Pons (tissue), 1 donor: ENCODE results near the gene KCNAB3.
"Not testable (repeated sequence)": the region's sequence is repeated elsewhere in the genome, so short reads cannot be mapped to it uniquely, and the experiment has no call there.

ENCODE experiments used
- DNase-seq: peaks from one replicate; pipeline ENCODE4 v3.0.0-alpha.2; 2016; ENCODE audit warnings: low spot score

The KCNAB3 gene

DNA sequence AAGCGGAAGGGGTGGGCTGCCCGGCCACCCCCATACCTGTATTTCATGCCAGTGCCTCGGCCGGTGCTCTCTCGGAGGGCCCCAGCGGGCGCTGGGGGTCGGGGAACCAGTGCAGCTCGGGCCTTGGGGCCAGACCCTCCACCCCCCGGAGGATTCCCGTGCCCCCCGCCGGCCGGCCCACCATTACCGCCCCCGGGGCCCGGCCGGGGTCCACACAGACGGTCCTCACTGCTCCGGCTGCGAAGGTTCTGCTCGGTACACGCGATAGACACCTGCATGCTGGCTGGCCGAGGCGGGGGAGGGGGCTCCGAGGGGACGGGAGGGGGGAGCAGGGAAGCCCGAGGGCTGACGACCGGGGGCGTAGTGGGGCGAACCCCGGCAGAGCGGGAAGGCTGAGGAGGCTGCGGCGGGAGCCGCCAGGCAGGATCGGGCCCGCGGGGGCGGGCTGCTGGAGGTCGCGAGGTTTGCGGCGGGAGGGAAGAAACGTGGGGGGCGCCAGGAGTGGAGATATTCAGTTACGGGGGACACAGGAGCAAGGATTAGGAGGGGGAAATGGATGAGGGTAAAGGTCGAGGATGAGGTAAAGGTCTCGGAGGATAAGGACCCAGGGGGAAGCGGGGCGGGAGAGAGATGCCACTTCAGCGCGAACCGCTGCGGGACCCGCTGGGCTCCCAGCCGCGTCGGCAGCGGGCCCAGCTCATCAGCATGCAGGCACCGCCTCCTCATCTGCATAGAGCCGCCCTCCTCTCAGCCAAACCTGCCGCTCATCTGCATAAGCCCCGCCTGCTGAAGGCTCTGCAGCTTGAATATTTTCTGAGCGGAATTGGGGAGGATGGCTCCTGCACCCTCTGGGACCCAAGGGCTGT is at the start of gene KCNAB3:
Gene KCNAB3, minus strand, starts transcription at position 699 of the 866 bp plus-strand sequence. Its CDS starts 421 bp downstream, at position 278.
- peak; percentile 47 for DNase-seq

DNA sequence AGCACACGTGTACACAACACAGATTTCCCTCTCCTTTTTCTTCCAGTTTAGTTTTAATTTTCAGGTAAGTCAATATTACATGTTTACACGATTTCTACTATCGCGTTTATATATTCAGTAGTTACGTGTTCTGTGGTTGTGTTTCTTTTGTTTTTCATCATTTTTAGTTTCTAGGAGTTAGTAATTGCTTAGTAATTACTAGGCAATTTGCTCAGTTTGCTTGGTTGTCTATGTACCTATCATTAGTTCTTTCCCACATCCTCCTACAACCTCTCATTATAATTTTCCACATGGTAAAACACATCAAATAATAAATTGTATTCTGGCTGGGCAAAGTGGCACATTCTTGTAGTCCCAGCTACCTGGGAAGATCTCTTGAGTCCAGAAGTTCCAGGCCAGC is 48.1 kb upstream of the KCNAB3 start:
- DNase-seq, result no peak

DNA sequence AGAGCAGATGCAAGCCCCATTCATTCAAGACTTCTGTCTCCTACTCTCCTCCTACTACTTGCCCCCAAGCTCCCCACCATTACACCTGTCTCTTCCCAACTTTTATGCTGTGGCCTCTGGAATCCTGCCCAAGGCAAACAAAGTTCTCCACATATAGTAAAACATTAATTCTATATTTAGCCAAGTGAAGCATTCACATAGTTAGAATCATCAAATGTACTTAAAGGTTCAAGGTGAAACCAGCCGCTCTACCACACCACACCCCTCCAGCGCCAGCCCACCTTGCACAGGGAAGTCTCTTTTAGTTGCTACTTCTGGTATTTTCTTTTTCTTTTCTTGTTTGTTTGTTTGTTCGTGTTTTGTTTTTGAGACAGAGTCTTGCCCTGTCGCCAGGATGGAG is 47.4 kb upstream of the KCNAB3 start:
- DNase-seq, result no peak

DNA sequence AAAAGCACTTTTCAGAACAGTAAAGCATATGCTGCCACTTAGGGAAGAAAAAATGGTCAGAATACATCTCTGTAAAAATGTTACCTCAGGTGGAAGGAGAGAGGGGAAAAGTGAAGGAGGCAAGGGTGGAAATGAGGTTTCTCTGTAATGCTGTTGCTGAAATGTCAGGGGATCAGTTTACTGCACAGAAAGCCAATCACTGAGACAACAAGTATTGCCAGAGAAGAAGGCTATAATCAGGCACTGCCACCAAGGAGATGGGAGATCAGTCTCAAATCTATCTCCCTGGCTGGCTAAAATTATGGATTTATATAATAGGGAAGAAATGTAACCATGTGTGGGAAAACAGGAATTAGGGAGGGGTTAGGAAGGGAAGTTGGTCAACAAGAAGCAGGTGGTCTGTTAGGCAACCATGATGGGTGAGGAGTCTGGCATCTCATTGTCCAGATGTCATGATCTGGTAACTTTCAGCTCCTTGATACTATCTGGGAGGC is 45.0 kb upstream of the KCNAB3 start:
- no peak for DNase-seq

DNA sequence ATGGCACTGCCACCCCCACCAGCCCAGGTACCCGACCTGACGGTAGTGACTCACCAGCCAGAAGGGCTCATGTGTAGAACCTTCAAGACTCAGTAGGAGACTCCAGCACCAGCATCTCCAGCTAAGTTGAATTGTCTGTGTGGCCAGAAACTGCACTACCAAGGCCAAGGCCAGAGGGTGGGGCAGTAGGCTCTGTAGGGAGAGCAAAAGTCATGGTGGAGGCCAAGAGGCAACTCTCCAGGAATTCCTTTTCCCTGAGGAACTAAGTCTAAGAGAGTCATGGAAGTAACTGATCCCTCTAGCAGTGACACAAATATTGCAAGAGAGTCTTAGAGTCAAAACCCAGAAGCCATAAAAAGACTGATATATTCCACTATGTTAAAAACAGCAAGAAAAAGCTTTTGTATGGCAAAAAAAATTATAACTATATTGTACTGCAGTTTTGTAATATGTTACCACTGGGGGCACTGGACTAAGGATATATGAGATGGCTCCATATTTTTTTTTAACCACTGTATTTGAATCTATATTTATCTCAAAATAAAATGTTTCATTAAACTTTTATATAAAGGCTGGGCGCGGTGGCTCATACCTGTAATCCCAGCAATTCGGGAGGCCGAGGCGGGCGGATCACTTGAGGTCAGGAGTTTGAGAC is 42.6 kb upstream of the KCNAB3 start:
- no peak for DNase-seq

DNA sequence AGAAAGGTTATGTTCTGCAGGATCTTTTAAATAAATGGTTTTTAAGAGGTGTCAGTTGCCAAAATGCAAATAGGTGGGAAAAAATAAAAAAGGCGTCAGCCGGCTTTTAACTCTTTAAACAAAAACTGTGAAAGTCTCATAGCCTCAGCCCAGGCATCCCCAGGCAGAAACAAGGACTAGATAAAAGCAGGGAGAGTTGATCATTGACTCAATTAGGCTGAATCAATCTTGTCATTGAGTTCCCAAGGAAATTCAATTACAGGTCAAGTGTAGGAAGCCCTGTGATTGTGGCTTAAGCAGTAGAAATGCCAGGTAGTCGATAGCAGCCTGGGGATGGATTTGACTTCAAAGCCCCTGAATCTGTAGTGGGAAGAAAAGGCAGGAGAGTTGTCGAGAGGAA is 42.0 kb upstream of the KCNAB3 start:
- no peak for DNase-seq

DNA sequence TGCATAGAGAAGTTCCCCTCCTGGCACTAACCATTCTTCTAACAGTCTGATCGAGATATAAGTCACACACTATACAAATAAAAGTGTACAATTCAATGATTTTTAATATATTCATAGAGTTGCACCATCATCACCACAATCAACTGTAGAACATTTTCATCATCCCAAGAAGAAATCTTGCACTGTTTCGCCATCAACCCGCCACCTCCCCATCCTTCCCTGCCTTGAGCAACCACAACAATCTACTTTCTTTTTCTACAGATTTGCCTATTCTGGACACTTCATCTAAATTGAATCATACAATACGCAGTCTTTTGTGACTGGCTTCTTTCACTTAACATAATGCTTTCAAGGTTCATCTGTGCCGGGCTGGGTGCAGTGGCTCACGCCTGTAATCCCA is 39.8 kb upstream of the KCNAB3 start:
- DNase-seq, result no peak

DNA sequence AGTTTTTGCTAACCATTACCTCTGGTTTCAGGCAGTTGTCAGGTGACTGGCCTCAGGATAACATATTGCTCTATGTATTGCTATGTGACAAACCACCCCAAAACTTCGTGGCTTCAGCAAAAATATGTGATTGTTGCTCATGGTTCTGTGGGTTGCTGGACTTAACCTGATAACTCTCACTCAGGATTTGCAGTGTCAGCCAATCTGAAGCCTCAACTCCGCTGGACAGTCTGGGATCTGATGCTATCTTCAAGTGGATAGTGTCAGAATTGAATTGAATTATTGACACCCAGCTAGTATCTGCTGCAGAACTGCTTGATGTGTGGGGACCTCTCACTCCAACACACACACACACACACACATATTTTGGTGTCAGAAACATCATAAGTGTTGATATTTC is 38.1 kb upstream of the KCNAB3 start:
- no peak for DNase-seq

DNA sequence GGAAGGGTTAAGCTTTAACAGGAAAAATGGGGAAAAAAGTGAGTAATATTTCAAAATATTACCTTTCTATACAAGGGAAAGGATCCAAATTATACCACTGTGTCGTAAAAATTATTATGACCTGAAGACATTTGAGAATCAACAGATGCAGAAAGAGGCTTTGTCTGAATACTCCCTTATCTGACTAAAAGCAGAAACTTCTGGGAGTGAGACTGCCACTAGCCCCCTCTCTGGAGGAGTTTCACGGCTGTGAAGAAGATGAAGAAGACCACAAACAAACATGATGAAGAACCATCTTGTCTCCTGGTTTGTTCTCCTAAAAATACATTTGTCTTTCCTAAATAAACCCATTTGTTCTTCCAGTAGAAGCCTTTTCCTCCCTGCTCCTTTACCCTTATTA is 31.8 kb upstream of the KCNAB3 start:
- DNase-seq, result no peak

DNA sequence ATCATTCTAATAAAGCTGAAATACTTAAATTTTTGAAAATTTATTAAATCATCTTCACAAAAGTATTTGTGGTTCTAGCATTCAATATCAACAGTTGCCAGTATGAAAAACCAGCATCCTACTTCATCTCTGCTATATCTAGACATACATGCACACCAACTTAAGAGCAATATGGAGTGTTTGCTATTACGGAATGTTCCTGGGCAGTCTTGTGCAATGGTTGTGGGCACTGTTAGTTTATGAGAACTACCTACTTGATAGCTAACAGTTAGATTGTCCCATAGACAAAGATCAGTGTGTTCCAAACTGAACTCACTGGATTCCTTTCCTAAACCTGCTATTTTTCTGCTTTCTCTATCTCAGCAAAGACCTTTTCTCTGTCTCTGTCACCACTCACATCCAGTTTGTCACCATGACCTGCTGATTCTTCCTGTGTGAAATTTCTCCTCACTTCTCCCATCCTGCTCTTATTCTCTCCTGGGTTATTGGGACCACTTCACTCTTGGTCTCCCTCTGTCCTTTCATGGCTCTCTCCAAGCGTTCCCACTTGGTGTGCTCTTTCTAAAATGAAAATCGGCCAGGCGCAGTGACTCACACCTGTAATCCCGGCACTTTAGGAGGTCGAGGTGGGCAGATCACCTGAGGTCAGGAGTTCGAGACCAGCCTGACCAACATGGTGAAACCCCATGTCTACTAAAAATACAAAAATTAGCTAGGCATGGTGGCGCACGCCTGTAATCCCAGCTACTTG is 30.0 kb upstream of the KCNAB3 start:
- no peak for DNase-seq

DNA sequence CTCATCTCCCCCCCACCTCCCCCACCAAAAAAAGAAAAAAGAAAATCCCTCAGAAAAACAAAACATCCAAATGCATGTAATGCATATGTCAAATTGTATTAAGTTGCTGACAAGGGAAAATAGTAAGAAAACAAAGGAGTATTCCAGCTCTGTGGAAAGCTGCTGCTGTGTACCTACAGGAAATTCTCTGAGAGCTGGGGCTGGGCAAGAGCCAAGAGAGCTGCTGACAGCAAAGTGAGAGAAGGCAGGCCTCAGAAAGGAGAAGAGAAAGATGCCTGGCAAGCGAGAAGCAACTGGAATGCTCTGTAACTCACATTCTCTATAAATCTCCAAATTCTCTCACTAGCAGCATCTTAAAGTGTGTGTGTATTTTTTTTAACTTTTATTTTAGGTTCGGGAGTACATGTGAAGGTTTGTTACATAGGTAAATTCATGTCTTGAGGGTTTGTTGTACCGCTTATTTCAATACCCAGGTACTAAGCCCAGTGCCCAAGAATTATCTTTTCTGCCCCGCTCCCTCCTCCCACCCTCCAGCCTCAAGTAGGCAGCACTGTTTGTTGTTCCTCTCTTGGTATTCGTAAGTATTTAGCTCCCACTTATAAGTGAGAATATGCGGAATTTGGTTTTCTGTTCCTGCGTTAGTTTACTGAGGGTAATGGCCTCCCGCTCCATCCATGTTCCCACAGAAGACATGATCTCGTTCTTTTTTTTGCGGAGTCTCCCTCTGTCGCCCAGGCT is 26.7 kb upstream of the KCNAB3 start:
- DNase-seq, result peak; percentile 14

DNA sequence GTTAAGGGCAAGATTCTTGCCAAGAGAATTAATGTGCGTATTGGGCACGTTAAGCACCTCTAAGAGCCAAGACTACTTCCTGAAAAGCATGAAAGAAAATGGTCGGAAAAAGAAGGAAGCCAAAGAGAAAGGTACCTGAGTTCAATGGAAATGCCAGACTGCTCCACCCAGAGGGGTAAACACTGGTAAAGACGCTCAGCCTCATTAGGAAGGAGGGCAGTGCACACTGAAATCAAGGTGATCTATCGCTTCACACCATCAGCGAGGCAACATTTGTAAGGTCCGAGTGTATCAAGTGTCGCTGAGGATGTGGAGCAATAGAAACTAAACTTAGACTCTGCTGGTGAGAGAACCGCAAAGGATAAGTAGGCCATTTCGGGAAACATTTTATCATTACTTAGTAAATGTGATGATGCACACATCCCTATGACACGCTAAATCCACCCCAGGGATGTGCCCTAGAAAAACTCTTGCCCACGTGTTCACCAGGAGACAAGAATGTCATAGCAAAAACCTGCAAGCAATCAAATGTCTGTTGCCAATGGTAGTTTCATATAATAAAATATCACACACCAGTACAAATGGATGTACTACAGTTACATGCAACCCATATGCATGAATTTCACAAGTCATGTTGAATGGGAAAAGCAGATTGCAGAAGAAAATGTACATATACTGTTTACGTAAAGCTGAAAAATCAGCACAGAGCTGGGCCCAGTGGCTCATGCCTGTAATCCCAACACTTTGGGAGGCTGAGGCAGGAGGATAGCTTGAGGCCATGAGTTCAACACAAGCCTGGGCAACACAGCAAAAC is 26.0 kb upstream of the KCNAB3 start:
- no peak for DNase-seq

DNA sequence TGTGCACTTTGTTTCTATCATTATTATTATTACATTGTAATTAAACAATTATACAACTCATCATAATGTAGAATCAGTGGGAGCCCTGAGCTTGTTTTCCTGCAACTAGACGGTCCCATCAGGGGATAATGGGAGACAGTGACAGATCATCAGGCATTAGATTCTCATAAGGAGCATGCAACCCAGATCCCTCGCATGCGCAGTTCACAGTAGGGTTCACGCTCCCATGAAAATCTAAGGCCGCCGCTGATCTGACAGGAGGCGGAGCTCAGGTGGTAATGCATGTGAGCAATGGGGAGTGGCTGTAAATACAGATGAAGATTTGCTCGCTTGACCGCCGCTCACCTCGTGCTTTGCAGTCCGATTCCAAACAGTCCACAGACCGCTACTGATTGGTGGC is 23.6 kb upstream of the KCNAB3 start:
- not testable (repeated sequence) for DNase-seq

DNA sequence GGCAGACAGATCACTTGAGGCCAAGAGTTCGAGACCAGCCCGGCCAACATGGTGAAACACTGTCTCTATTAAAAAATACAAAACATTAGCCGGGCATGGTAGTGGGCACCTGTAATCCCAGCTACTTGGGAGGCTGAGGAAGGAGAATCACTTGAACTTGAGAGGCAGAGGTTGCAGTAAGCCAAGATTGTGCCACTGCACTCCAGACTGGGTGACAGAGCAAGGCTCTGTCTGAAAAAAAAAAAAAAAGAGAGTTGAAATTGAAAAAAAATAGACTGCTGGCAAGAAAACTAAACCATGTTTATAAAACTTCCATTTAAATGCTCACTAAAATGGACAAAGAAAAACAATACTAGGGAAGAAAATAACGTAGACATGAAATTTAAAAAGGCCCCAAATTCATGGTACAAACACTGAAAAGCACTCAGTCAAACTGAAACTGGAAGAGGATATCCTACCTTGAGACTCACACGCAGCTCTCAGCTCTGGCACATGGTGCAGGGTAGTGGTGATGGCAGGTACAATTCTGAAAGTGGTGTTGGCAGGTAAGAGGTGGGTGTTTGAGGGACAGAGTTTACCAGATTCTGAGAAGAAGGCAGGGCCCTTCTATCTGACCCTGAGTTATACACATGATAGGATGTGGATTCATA is 21.6 kb upstream of the KCNAB3 start:
- DNase-seq, result no peak

DNA sequence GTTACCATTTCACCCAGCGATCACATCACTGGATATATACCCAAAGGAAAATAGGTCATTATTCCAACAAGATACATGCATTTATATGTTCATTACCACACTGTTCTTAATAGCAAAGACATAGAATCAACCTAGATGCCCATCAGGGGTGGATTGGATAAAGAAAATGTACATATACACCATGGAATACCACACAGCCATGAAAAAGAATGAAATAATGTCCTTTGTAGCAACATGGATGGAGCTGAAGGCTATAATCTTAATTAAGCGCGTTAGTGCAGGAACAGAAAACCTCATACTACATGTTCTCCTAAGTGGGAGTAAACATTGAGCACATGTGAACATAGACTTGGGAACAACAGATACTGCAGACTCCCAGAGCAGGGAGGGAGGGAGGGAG is 20.9 kb upstream of the KCNAB3 start:
- no peak for DNase-seq

DNA sequence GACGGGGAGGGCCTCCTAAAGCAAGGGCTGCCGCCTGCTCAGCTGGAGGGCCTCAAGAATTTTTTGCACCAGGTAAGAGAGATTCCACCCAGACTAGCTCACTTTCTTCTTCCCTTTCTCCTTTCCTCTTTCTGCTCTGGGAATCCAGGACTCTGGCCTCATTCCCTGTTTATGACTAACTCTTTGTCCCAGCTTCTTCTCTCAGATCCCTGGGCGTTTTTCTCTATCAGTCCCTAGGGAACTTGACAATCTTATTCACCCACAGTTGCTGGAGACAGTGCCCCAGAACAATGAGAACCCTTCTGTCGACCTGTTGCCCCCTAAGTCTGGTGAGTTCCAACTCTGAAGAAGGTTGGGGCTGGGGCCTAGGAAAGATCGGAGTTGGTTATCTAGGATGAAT is 18.0 kb upstream of the KCNAB3 start:
- DNase-seq, result no peak

DNA sequence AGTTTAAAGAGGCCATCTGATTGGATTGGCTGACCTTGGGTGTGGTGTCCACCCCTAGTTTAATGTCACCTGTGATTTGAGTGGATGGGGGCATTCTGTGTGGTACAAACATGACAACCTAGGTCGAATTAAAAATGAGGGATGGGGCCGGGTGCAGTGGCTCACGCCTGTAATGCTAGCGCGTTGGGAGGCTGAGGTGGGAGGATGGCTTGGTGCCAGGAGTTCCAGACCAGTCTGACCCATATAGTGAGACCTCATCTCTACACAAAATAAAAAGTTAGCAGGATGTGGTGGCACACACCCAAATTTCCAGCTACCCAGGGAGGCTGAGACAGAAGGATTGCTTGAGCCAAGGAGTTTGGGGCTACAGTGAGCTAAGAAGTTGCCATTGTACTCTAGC is 16.8 kb upstream of the KCNAB3 start:
- no peak for DNase-seq

DNA sequence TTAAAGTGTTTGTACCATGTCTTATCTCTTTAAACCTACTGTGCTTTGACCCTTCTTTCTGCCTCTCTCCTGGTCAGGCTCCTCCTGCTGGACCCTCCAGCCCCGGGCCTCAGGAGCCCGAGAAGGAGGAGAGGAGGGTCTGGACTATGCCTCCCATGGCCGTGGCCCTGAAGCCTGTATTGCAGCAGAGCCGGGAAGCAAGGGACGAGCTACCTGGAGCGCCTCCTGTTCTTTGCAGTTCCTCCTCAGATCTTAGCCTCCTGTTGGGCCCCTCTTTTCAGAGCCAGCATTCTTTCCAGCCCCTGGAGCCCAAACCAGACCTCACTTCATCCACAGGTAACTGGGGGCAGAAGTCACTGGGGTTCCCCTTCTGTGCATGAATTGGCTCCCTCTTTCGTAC is 16.0 kb upstream of the KCNAB3 start:
- DNase-seq, result no peak

DNA sequence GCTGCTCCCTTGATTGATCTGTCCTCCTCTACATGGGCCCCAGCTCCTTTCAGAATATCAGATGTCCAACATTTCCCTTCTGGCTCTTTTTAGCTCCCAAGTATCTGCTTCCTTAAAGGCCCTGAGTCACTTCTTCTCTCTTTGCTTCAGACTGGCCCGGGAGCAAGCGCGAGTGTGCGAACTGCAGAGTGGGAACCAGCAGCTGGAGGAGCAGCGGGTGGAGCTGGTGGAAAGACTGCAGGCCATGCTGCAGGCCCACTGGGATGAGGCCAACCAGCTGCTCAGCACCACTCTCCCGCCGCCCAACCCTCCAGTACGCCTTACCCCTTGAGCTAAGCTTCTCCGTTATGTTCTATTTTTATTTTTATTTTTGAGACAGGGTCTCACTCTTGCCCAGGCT is 14.7 kb upstream of the KCNAB3 start:
- DNase-seq, result no peak

DNA sequence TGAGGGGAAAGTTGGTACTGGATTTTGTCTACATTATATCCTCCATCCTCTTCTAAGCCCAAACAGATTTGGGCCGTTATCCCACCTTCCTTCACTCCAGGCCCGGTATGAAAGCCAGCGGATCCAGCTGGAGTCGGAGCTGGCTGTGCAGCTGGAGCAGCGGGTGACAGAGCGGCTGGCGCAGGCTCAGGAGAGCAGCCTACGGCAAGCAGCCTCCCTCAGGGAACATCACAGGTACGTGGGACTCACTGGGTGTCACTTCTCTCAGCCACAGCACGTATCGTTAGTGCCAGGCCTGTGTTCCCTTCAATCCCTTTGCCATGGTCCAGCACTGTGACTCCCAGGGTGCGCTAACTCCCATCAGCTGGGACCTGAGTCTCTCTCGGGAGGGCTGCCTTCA is 13.6 kb upstream of the KCNAB3 start:
- DNase-seq, result no peak

DNA sequence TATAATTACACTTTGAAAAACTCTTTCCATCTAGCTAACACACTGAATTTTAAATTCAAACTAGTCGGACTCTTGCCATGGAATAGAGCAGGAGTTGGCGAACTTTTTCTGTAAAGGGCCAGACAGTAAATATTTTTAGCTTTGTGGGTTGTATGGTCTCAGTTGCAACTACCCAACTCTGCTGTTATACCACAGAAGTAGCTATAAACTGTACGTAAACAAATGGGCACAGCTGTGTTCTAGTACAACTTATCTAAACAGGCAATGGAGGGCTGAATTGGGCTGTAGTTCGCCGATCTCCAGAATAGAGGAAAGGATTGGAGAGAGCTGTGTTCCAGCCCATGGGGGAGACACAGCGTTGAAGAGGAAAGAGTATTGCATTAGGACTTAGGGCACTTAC is 11.1 kb upstream of the KCNAB3 start:
- no peak for DNase-seq
